HUES48 (cell line): Measurements from ENCODE around the gene STOML1.

Experiments
- H3K27ac ChIP-seq: one replicate; pipeline ENCODE4 v1.7.0; 2013; ENCODE audit warnings: low read depth, low read length, inconsistent platforms
- H3K27me3 ChIP-seq: 2 replicates; pipeline ENCODE4 v1.6.1; 2013; ENCODE audit warnings: mild to moderate bottlenecking, low read length; ENCODE audit not compliant: control insufficient read depth, insufficient read depth
- H3K36me3 ChIP-seq: 2 replicates; pipeline ENCODE4 v1.6.1; 2013; ENCODE audit warnings: low read length; ENCODE audit not compliant: control insufficient read depth, insufficient read depth
- H3K4me1 ChIP-seq: 2 replicates; pipeline ENCODE4 v1.6.1; 2013; ENCODE audit warnings: mild to moderate bottlenecking, low read length; ENCODE audit not compliant: control insufficient read depth, insufficient read depth
- H3K4me3 ChIP-seq: 2 replicates; pipeline ENCODE4 v1.5.1; 2013; ENCODE audit warnings: mild to moderate bottlenecking, low read depth, low read length
- H3K9ac ChIP-seq: 2 replicates; pipeline ENCODE4 v1.6.1; 2013; ENCODE audit warnings: mild to moderate bottlenecking, low read depth, low read length, moderate library complexity
- H3K9me3 ChIP-seq: 2 replicates; pipeline ENCODE4 v1.6.1; 2013; ENCODE audit warnings: low read length; ENCODE audit not compliant: control insufficient read depth, insufficient read depth

STOML1 gene

DNA sequence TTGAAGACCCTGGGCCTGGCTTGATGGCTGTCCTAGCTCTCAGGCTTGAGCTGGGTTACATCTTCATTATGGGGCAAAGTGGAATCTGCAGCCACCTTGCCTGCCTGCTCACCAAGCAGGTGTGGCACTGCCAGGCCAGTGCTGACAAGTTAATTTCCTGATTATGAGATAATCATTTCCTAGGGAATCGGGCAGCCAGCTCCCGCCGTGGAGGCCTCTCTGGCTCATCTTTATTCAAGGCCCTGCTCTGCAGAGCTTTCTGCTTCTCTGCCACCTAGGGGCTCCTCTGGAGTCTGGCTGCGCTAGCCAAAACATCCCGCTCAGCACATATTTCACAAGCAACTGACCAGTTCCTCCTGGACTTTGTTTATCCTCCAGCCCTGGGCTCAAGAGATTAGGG is 55.9 kb downstream of the STOML1 start:
- no peaks in the 10 kb centered on the region for H3K36me3 ChIP-seq
- no peak overlapping the region for H3K9ac ChIP-seq
- H3K27me3 ChIP-seq, result no peaks in the 10 kb centered on the region
- no peak overlapping the region for H3K27ac ChIP-seq
- H3K4me3 ChIP-seq, result no peak overlapping the region
- H3K4me1 ChIP-seq, result peaks cover 3% of the 10 kb centered on the region
- no peaks in the 10 kb centered on the region for H3K9me3 ChIP-seq

DNA sequence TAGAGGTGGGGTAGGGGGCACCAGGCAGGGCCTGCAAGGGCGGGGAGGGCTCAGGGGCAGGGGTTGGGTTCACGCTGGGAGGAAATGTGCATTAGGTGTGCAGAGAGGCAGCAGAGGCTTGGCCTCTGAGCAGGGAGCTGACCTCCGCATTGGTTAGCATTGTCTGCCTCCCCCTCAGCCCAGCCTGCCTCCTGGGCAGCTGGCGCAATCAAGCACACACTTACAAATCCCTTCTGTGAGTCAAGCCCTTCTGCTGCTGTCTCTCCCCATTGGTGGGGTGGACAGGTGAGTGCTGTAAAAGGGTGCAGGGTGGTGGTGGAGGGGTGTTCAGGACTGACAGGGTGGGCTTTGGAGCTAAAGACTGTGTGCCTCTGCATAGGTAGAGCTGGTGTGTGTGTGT is 56.5 kb downstream of the STOML1 start:
- H3K4me1 ChIP-seq, result peaks cover 3% of the 10 kb centered on the region
- no peaks in the 10 kb centered on the region for H3K9me3 ChIP-seq
- no peak overlapping the region for H3K9ac ChIP-seq
- H3K27me3 ChIP-seq, result no peaks in the 10 kb centered on the region
- no peak overlapping the region for H3K4me3 ChIP-seq
- H3K27ac ChIP-seq, result no peak overlapping the region
- H3K36me3 ChIP-seq, result no peaks in the 10 kb centered on the region

DNA sequence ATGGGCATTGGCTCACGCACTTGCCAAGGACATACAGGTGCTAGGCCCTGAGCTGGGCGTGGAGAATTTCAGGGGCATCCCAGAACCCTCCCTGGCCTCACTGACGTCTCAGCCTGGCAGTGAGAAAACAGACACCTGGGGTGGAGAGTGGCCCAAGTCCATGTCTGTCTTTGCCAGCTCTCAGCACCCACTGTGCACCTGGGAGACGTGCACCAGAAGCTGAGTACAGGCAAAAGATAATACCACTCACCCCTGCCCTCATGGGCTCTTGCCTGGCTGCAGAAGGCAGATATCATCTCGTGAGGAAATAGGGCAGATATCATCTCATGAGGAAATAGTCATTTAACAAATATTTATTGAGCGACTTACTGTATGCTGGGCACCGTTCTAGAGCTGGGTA is 57.8 kb downstream of the STOML1 start:
- Histone ChIP-seq H3K9me3 (no peaks in the 10 kb centered on the region), H3K27ac (no peak overlapping the region), H3K4me3 (no peak overlapping the region), H3K27me3 (no peaks in the 10 kb centered on the region), H3K4me1 (peaks cover 3% of the 10 kb centered on the region), H3K36me3 (no peaks in the 10 kb centered on the region), H3K9ac (no peak overlapping the region)

DNA sequence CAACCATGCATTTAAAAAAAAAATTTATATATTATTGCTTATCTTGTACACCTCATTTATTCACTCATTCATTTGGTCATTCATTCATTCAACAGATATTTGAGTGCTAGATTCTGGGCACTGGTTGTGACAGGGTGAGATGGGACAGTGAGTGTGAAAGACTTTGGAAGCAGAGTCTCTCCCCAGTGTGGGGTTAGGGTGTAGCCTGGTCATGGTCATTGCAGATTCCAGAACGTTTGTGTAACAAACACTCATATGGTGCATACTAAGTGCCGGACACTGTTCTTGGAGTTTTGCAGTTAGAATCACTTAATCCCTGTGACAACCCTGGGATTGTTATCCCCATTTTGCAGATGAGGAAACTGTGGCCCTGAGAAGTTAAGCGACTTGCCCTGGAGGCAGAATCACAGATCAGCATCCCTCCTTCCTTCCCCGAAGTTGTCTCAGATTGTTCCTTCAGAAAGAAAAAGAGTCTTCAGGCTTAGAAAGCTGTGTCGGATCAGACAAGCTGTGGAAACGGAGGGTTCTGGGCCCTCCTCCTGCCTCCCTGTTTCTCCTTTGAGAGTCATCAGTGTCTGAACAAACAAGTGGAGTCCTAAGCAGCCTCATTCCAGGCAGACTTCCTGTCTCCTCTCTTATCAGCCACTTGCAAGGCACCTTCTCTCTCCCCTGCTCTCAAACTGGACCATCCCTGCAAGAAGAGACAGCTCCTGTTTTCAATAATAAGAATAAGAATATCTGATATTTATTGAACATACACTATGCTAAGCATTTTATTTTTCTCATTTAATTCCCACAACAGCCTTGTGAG is 59.5 kb downstream of the STOML1 start:
- no peaks in the 10 kb centered on the region for H3K9me3 ChIP-seq
- H3K27ac ChIP-seq, result no peak overlapping the region
- H3K27me3 ChIP-seq, result no peaks in the 10 kb centered on the region
- H3K36me3 ChIP-seq, result no peaks in the 10 kb centered on the region
- H3K9ac ChIP-seq, result no peak overlapping the region
- peaks cover 7% of the 10 kb centered on the region for H3K4me1 ChIP-seq
- H3K4me3 ChIP-seq, result no peak overlapping the region

DNA sequence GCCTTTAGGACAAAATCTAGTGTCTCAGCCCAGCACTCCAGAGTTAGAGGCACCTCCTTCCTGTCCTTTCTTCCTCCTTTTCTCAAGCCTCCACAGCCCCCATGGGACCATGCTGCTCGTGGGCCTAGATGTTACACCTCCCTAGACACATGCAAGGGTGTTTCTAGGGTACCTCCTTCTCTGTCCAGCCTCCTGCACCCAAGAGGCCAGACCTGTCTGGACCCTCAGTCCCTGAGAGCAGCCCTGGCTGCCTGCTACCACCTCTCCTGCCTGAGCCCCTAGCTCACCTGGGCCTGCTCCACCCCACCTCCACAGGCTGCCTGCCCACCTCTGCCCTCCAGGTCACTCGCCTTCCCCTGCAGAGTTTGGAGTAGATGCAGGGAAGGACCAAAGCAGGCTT is 60.7 kb downstream of the STOML1 start:
- H3K4me3 ChIP-seq, result no peak overlapping the region
- H3K4me1 ChIP-seq, result peaks cover 7% of the 10 kb centered on the region
- H3K36me3 ChIP-seq, result no peaks in the 10 kb centered on the region
- no peaks in the 10 kb centered on the region for H3K9me3 ChIP-seq
- no peaks in the 10 kb centered on the region for H3K27me3 ChIP-seq
- H3K27ac ChIP-seq, result no peak overlapping the region
- H3K9ac ChIP-seq, result no peak overlapping the region

DNA sequence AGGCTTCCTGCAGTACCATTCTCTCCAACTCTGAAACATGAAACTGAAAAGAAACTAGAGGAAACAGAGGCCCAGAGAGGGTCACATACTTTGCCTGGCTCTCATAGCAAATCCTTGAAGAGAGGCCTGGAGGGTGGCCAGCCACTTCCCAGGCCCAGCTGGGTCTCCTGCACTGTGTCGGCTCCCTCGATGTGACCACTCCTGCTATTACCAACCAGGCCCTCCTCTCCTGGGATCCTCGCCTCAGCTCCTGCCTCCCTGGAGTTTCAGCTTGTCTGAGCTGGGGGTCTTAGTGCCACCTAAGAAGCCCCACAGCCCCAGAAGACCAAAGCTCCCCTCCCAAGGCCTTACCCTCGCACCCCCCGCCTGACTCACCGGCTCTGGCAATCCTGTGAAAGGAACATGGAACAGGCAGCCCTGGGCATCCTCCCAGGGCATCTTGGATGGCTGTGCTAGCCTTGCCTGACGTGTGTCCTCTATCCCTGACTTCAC is 61.3 kb downstream of the STOML1 start:
- peaks cover 6% of the 10 kb centered on the region for H3K4me1 ChIP-seq
- no peaks in the 10 kb centered on the region for H3K9me3 ChIP-seq
- H3K36me3 ChIP-seq, result no peaks in the 10 kb centered on the region
- no peaks in the 10 kb centered on the region for H3K27me3 ChIP-seq
- H3K27ac ChIP-seq, result no peak overlapping the region
- H3K4me3 ChIP-seq, result no peak overlapping the region
- no peak overlapping the region for H3K9ac ChIP-seq

DNA sequence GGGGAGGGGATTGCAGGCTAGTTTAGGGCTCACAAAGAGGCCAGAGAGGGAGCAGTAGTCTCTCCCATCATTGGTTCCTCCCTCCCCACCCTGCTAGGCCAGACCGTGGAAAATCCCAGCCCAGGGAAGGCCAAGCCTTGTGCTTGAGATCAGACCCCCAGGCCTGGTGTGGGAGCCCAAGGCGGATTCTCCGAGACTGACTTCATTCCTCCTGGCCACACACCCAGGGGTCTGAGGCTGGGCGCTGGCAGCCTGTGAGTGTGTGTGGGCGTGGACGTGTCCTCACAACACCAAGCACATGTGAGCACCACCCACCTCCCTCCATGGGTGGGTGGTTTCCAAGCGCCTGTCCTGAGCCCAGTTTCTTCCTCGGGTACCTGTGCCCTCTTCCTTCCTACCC is 61.7 kb downstream of the STOML1 start:
- H3K9me3 ChIP-seq, result no peaks in the 10 kb centered on the region
- 0 out of 2 replicates have a peak, but pooled peaks cover 2% of the 10 kb centered on the region for H3K27me3 ChIP-seq
- H3K9ac ChIP-seq, result no peak overlapping the region
- H3K4me1 ChIP-seq, result peaks cover 11% of the 10 kb centered on the region
- no peaks in the 10 kb centered on the region for H3K36me3 ChIP-seq
- H3K27ac ChIP-seq, result no peak overlapping the region
- H3K4me3 ChIP-seq, result no peak overlapping the region

DNA sequence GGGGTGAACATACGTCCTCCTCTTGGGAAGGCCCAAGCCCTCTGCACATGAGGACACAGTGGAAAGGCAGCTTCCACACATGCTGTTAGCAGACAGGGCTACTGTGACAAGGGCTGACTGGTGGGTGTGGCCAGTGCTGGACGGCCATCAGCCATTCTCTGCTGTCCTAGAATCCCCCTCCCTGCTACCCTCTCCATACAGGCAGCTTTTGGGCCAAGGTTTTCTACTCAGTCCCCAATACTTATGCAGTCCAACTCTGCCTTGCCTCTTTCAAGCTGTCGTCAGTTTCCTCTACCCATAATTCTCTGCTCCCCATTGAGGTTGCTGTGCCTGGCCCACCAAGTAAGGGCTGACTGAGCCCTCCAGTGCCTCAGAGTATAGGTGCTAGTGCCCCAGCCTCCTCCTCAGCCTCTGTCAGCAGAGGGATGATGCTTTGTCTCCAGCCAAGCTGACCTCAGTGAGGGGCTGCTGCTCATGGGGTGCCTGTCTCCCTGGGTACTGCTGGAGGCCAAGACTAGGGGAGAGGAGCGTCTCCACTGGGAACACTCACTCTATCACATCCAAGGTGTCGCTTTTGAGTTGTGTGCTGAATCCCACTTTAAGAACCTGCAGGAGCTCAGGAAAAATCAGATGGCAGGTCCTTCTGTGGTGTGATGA is 63.0 kb downstream of the STOML1 start:
- H3K9ac ChIP-seq, result no peak overlapping the region

More for the DNA sequence above, 63.0 kb downstream of the STOML1 start:
- Histone ChIP-seq H3K4me3 (no peak overlapping the region), H3K9me3 (no peaks in the 10 kb centered on the region), H3K27ac (no peak overlapping the region), H3K27me3 (0 out of 2 replicates have a peak, but pooled peaks cover 5% of the 10 kb centered on the region), H3K4me1 (peaks cover 24% of the 10 kb centered on the region), H3K36me3 (no peaks in the 10 kb centered on the region)
